Medulla oblongata (tissue), 1 donor: ENCODE measurements around the gene FABP6.
"Not testable (repeated sequence)": the region's sequence is repeated elsewhere in the genome, so short reads cannot be mapped to it uniquely, and the experiment has no call there.

Source experiments
- DNase-seq: peaks from one replicate; pipeline ENCODE4 v3.0.0-alpha.2; 2015; ENCODE audit errors: extremely low spot score

FABP6 gene

GRCh38 chr5:160221082-160221481 lies 8.2 kb upstream of the FABP6 start:
- DNase-seq = no peak

DNA sequence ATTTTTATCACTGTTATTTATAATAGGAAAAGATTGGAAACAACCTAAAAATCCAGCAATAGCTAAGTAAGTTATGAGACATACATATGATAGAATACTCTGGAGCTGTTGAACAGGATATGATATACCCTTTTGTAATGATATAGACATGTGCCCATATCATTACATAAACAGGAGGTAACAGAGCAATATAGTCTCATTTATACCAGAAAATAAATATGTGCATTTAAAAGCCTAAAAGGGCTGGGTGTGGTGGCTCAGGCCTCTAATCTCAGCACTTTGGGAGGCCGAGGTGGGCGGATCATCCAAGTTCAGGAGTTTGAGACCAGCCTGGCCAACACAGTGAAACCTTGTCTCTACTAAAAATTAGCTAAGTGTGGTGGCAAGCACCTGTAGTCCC lies 2.3 kb upstream of the FABP6 start:
- no peak for DNase-seq

GRCh38 chr5:160230686-160231527 lies 1.6 kb downstream of the FABP6 start:
- peak; percentile 63 for DNase-seq

DNA sequence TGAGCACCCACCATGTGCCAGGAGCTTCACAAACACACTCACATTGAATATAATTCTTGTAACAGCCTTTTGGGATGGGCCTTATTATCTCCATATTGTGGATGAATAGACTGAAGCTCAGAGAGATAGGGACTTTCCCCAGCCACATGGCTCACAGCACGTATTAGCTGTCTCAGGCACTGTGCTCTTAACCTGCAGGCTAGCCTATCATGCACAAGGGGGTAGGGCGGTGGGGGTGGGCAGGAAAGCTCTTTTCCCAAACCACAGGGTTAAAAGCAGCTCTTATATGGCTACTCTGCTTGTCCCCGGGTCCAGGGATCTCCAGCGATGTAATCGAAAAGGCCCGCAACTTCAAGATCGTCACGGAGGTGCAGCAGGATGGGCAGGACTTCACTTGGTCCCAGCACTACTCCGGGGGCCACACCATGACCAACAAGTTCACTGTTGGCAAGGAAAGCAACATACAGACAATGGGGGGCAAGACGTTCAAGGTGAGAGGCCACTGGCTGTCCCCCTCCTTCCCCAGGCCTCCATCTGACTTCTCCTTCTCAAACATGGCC lies 2.6 kb downstream of the FABP6 start:
- DNase-seq = no peak

DNA sequence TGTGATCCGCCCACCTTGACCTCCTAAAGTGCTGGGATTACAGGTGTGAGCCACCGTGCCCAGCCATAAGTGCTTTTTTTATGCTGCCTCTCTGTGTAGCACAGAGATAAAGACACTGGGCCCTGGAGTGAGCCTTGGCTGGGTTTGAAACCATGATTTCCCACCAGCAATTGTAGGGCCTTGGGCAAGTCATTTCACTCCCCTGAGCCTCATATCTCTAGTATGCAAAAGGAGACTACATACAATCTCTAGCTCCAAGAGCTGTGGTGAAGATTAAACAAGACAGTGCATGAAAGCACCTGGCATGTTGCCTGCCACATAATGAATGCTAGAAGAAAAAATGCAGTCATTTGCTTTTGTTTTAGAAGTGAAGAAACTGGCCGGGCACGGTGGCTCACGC lies 3.9 kb downstream of the FABP6 start:
- DNase-seq = no peak

GRCh38 chr5:160235731-160236130 lies 6.4 kb downstream of the FABP6 start:
- DNase-seq = no peak

DNA sequence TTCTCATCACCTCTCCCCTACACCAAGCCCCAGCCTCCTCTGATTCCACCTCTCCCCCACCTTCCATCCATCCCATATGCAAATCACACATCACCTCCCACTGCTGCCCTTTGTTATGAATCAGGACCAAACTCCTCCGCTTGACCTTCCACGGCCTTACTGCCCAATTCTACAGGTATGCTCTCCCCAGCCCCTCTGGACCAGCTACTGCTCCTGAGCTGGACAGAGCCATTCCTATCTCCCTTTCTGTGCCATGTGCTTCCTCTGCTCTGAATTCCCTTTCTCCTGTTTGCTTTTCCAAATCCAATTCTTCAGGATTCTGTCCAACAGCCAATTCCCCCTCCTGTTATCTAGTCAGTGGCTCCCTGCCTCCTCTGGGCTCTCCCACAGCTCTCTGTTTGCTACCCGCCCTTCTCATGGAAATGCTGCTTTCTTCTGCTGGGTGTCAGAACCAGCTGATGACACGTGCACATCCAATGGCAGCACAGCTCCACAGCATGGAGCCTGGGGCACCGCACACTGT lies 8.3 kb downstream of the FABP6 start:
- no peak for DNase-seq

DNA sequence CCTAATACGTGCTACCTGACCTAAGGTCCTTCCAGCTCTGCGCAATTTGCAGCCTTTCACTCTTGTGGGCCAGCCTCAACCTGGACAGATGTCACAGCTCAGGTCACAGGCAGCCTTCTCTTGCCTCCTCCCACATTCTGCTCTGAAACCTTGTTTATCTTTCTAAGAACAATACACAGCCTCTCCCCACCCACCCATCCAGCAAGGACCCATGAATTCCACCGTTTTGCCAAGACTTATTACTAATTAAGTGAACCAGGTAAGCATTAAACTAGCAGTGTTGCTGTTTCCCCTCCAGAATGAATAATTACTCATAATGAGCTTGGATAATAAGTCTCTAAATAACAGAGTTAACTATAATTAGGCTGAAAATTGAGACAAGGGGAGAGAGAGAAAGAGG lies 11.0 kb downstream of the FABP6 start:
- no peak for DNase-seq

GRCh38 chr5:160242145-160242544 lies 12.8 kb downstream of the FABP6 start:
- DNase-seq = no peak

DNA sequence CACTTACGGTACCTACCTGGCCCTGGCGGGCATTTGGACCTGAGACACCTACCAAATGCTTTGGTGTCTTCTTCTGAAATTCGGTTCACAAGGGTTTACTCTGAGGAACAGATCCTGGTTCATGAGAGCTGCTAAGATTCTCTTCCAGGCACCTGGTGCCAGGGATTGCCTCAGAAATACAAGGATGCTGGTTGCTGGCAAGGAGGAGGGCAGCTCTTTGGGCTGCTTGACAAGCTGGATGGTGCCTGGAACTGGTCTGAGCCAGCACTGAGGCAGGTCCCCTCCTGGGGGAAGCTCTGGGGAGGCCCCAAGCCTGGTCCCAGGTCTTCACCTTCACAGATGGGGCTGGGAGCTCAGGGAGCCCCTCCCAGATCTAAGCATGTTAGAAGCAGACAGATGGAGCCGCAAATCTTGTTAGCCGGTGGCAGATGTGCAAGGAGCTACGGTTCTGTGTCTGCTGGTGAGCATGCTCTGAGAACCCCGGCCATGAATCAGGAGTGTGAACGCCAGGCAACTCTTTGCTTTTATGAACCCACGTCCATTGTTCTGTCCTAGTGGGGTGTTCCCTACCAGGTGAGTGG lies 16.3 kb downstream of the FABP6 start:
- DNase-seq = no peak

DNA sequence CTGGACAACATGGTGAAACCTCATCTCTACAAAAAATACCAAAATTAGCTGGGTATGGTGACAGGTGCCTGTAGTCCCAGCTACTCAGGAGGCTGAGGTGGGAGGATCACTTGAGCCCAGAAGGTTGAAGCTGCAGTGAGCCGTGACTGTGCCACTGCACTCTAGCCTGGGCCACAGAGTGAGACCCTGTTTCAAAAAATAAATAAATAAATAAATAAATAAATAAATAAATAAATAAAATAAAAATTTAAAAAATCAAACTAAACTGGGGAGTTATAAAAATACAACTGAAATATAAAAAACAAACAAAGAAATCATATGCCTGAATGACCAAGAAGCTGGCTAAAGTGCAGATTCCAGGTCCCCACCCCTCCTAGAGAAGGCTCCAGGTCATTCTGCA lies 20.3 kb downstream of the FABP6 start:
- not testable (repeated sequence) for DNase-seq

GRCh38 chr5:160250226-160250625 lies 20.9 kb downstream of the FABP6 start:
- no peak for DNase-seq

- no peak for DNase-seq
These were observed 21.5 kb downstream of the FABP6 start for GRCh38 chr5:160250826-160251225.

DNA sequence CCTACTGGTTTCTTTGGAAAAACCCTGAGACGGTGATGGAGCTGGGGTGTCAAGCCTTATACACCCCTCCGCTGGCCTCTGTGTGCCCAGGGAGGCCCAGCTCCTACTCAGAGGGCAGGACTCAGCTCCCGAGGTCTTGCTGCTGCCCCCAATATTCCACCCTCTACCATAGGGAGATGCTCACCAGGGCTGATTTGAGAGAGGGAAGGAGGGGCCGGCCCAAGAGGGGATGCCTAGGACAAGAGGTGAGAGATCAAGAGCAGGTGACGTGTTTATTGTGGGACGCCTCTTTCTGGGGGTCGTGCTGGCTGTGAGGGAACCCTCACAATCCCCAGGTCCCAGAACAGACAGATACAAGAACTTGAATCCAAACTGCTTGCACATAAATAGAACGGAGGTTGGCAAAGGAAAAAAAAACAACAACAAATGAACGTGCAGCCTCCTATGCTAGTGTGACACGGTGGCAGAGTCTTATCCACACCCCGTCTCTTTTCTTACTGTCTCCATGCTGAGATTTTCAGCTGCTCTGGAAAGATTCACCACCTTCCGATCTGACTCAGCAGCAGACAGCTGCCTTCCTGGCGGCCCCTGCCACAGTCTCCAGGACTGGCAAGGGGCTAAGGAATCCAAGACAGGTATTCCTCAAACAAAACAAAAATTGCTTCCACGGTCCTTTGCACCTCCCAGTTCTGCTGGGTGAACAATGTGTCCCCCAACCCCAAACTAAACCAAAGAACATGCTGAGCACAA lies 22.3 kb downstream of the FABP6 start:
- DNase-seq = no peak

GRCh38 chr5:160252916-160253315 lies 23.6 kb downstream of the FABP6 start:
- no peak for DNase-seq

- no peak for DNase-seq
These were observed 24.1 kb downstream of the FABP6 start for GRCh38 chr5:160253441-160253840.

DNA sequence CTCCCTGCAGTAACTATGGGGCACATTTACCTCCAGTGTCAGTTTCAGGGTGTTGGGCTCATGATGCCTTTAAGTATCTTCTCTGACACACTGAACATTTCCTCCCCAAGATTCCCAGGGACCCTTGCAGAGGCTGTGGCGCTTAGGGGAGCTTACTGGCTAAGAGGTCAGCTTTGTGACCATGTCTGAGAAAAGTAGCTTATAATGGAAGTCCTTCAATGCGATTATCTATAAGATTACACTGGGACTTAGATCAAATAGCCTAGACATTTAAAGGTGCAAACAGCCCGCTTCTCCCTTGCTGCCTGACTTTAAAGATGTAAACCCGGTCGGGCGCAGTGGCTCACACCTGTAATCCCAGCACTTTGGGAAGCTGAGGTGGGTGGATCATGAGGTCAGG lies 25.4 kb downstream of the FABP6 start:
- DNase-seq = no peak

GRCh38 chr5:160259341-160259740 lies 30.0 kb downstream of the FABP6 start:
- no peak for DNase-seq

- DNase-seq = no peak
These were observed 30.9 kb downstream of the FABP6 start for GRCh38 chr5:160260006-160260775.

- DNase-seq = no peak
These were observed 31.8 kb downstream of the FABP6 start for GRCh38 chr5:160260881-160261815.
